ENCODE measurements around the gene PARD6B.

GRCh38 chr20:50734730-50735679 is 3.6 kb downstream of the PARD6B start:
- no peak for TF ChIP-seq CTCF (IDR thresholded peaks at IDR 0.05 in 4 of 5, conservative IDR thresholded peaks at IDR 0.05 in 1 of 5)
- TF ChIP-seq POLR2A (IDR thresholded peaks at IDR 0.05): no peak

All from gastrocnemius medialis (tissue), 4 donors.